HepG2 (cell line): ENCODE results near the gene HES2. TPM values are rescaled to one million over a fixed set of nuclear protein-coding genes. Genes with fewer than 3 reads are reported as not detected.
A peak's percentile ranks its signal among the peaks of the same experiment; 100 is the strongest.

ENCODE experiments used
- ASH2L ChIP-seq: fragments of 300-600, 200-600 bp; sonication (generic); IDR thresholded peaks from 2 replicates; pipeline ENCODE4 v1.7.0; 2017; ENCODE audit warnings: low read depth, mild to moderate bottlenecking, moderate library complexity, mixed read lengths, low read length; ENCODE audit not compliant: insufficient read length
- BCLAF1 ChIP-seq: fragments of 450-650 bp; IDR thresholded peaks from 2 replicates; pipeline ENCODE4 v1.6.1; 2017; ENCODE audit warnings: mild to moderate bottlenecking
- CENPT ChIP-seq: sonication (generic); formaldehyde crosslinking; IDR thresholded peaks from 2 replicates; pipeline ENCODE4 v1.8.0; 2022; ENCODE audit warnings: low read depth, mild to moderate bottlenecking, moderate library complexity, missing genetic modification reagents
- GLI4 ChIP-seq: sonication (generic); formaldehyde crosslinking; IDR thresholded peaks from 2 replicates; pipeline ENCODE4 v1.5.1; 2020; ENCODE audit warnings: missing genetic modification reagents, mild to moderate bottlenecking, moderate library complexity, borderline replicate concordance
- LBX2 ChIP-seq: sonication (generic); formaldehyde crosslinking; IDR thresholded peaks from 2 replicates; pipeline ENCODE4 v1.5.0; 2020; ENCODE audit warnings: missing genetic modification reagents, mild to moderate bottlenecking, borderline replicate concordance
- NCOR1 ChIP-seq: fragments of 200-600 bp; sonication (generic); IDR thresholded peaks from 2 replicates; pipeline ENCODE4 v1.7.0; 2017; ENCODE audit warnings: antibody characterized with exemption, low read length, borderline replicate concordance
- PLRG1 ChIP-seq: fragments of 450-650 bp; conservative IDR thresholded peaks from 2 replicates; pipeline ENCODE4 v1.6.1; 2016
- PRDM15 ChIP-seq: sonication (generic); formaldehyde crosslinking; IDR thresholded peaks from 2 replicates; pipeline ENCODE4 v1.4.0; 2020; ENCODE audit warnings: missing genetic modification reagents
- SRSF1 ChIP-seq: fragments of 200-400 bp; formaldehyde crosslinking; optimal IDR thresholded peaks from 2 replicates; pipeline ENCODE3; 2017; ENCODE audit warnings: mild to moderate bottlenecking, low read depth, low read length, moderate library complexity
- ZFP91 ChIP-seq: sonication (generic); formaldehyde crosslinking; IDR thresholded peaks from 2 replicates; pipeline ENCODE4 v1.9.0; 2022; ENCODE audit warnings: missing genetic modification reagents, mild to moderate bottlenecking, borderline replicate concordance
- ZFX ChIP-seq: sonication (generic); formaldehyde crosslinking; IDR thresholded peaks from 2 replicates; pipeline ENCODE4 v1.4.0; 2020; ENCODE audit warnings: mild to moderate bottlenecking, low read depth, missing genetic modification reagents, moderate library complexity
- ZNF232 ChIP-seq: sonication (generic); formaldehyde crosslinking; IDR thresholded peaks from 2 replicates; pipeline ENCODE4 v1.4.0; 2020; ENCODE audit warnings: missing genetic modification reagents, borderline replicate concordance
- ZNF317 ChIP-seq: sonication (generic); formaldehyde crosslinking; IDR thresholded peaks from 2 replicates; pipeline ENCODE4 v1.5.0; 2020; ENCODE audit warnings: mild to moderate bottlenecking, missing genetic modification reagents
- ZNF496 ChIP-seq: sonication (generic); formaldehyde crosslinking; IDR thresholded peaks from 2 replicates; pipeline ENCODE4 v1.8.1; 2023; ENCODE audit warnings: mild to moderate bottlenecking, moderate library complexity, missing genetic modification reagents; ENCODE audit not compliant: insufficient replicate concordance
- ZNF607 ChIP-seq: sonication (generic); formaldehyde crosslinking; IDR thresholded peaks from 2 replicates; pipeline ENCODE4 v1.5.1; 2020; ENCODE audit warnings: missing genetic modification reagents, mild to moderate bottlenecking, borderline replicate concordance
- ZNF629 ChIP-seq: sonication (generic); formaldehyde crosslinking; conservative IDR thresholded peaks from 2 replicates; pipeline ENCODE4 v1.5.0; 2020; ENCODE audit warnings: missing genetic modification reagents
- ZNF749 ChIP-seq: sonication (generic); formaldehyde crosslinking; IDR thresholded peaks from 2 replicates; pipeline ENCODE4 v1.8.0; 2022; ENCODE audit warnings: mild to moderate bottlenecking, missing genetic modification reagents, moderate library complexity, borderline replicate concordance
- polyA plus RNA-seq, 8 experiments: library from polyadenylated mRNA; depleted of rRNA in 3 of 8; stranded (reverse) in 7 of 8; unstranded in 1 of 8; fragments of >200 nt; fragmentation: Illumina TruSeq in 4 of 8; extraction: Trizol in 4 of 8; gene quantifications; 2 replicates each; pipeline versions ENCODE4 v1.2.1 to v1.2.3, GENCODE V29; 2011 to 2016; ENCODE audit warnings: low read depth in 4 of 8, missing spikeins in 1 of 8, mixed read lengths in 1 of 8; ENCODE audit not compliant: insufficient read depth in 1 of 8
- total RNA-seq, 5 experiments: library from RNA; depleted of rRNA; stranded (reverse); fragments of >200 nt; fragmentation: Illumina TruSeq; extraction: Trizol; gene quantifications; 2 replicates each; pipeline ENCODE4 v1.2.3, GENCODE V29; 2016; ENCODE audit warnings: low read depth in 1 of 5

HES2 gene
- total and polyA plus RNA-seq, 2 of the 13 experiments (the other 11 are each of a cell fraction or from before 2014, with no cell fraction given), result 0.11 to 0.17 TPM

- TF ChIP-seq ZNF496 (CRISPR knock-in tag), result no peak
- TF ChIP-seq ASH2L, result no peak
- TF ChIP-seq GLI4 (CRISPR knock-in tag), result no peak
- peak; percentile 19; the same call in 1 of the 2 replicates for TF ChIP-seq ZNF232 (CRISPR knock-in tag)
- no peak for TF ChIP-seq NCOR1
- no peak for TF ChIP-seq ZNF607 (CRISPR knock-in tag)
- TF ChIP-seq ZFP91 (CRISPR knock-in tag), result no peak; the same call in 1 of the 2 replicates
- no peak for TF ChIP-seq CENPT
- no peak for TF ChIP-seq ZNF749 (CRISPR knock-in tag)
- no peak for TF ChIP-seq ZNF629 (CRISPR knock-in tag)
- TF ChIP-seq SRSF1, result no peak
- no peak for TF ChIP-seq PLRG1
- peak; percentile 69 for TF ChIP-seq ZFX
- 0 out of 2 replicates have a peak, but pooled peaks have one; percentile 44 for TF ChIP-seq ZNF317 (CRISPR knock-in tag)
- no peak; the same call in 1 of the 2 replicates for TF ChIP-seq LBX2
- no peak for TF ChIP-seq PRDM15
- no peak for TF ChIP-seq BCLAF1
These were observed 28.4 kb upstream of the HES2 start (continued) for GRCh38 chr1:6447818-6448748.
